ENCODE measurements around the gene CAPN7. TPM values are rescaled to one million over a fixed set of nuclear protein-coding genes. Genes with fewer than 3 reads are reported as not detected.
A peak's percentile ranks its signal among the peaks of the same experiment; 100 is the strongest.

Gene CAPN7
- total RNA-seq, 1 donor from 2014 or later: 37.9 TPM

GRCh38 chr3:15215996-15216395 is 9.9 kb downstream of the CAPN7 start:
- Mint-ChIP-seq H3K9me3 (no peaks in the 10 kb centered on the region), H3K27ac (no peak overlapping the region), H3K36me3 (peaks cover 25% of the 10 kb centered on the region), H3K27me3 (no peaks in the 10 kb centered on the region), H3K4me1 (ENCODE audit: unreplicated experiment) (no peaks in the 10 kb centered on the region), H3K4me3 (no peak overlapping the region)
- TF ChIP-seq CTCF (conservative IDR thresholded peaks at IDR 0.05): peak; percentile 16
- DNase-seq (ENCODE audit: extremely low spot score, unreplicated experiment): no peak

DNA sequence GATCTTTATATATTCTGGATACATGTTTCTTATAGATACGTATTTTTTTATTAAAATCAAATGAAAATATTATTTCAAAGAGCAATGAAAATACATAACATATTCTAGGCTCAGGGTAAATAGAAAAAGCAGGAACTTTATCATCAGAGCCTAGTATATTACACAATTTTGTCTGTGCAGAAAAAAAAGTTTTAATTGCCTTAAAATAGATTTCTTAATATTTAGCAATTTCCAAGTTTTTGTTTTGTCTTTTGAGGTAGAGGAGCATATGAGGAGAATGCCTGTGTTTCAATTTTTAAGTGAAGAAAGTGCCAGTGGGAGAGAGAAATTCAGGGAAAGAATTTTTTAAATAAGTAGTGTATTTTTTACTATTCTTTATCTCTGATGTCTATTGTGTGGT is 10.5 kb downstream of the CAPN7 start:
- peaks cover 25% of the 10 kb centered on the region for H3K36me3 Mint-ChIP-seq
- no peaks in the 10 kb centered on the region for H3K9me3 Mint-ChIP-seq
- H3K27ac Mint-ChIP-seq: no peak overlapping the region
- H3K27me3 Mint-ChIP-seq: no peaks in the 10 kb centered on the region
- TF ChIP-seq CTCF (conservative IDR thresholded peaks at IDR 0.05): no peak
- H3K4me1 Mint-ChIP-seq (ENCODE audit: unreplicated experiment): no peaks in the 10 kb centered on the region
- no peak for DNase-seq (ENCODE audit: extremely low spot score, unreplicated experiment)
- no peak overlapping the region for H3K4me3 Mint-ChIP-seq

GRCh38 chr3:15217011-15217671 is 11.1 kb downstream of the CAPN7 start:
- Mint-ChIP-seq H3K27ac (no peak overlapping the region), H3K4me3 (no peak overlapping the region), H3K4me1 (ENCODE audit: unreplicated experiment) (no peaks in the 10 kb centered on the region), H3K27me3 (no peaks in the 10 kb centered on the region), H3K36me3 (peaks cover 24% of the 10 kb centered on the region), H3K9me3 (no peaks in the 10 kb centered on the region)
- TF ChIP-seq CTCF (conservative IDR thresholded peaks at IDR 0.05): no peak
- DNase-seq (ENCODE audit: extremely low spot score, unreplicated experiment): no peak

- Mint-ChIP-seq H3K9me3 (no peaks in the 10 kb centered on the region), H3K36me3 (peaks cover 25% of the 10 kb centered on the region), H3K4me1 (ENCODE audit: unreplicated experiment) (no peaks in the 10 kb centered on the region), H3K27ac (no peak overlapping the region), H3K4me3 (no peak overlapping the region), H3K27me3 (no peaks in the 10 kb centered on the region)
- no peak for TF ChIP-seq CTCF (conservative IDR thresholded peaks at IDR 0.05)
- no peak for DNase-seq (ENCODE audit: extremely low spot score, unreplicated experiment)
Measured at GRCh38 chr3:15217841-15218267, 11.8 kb downstream of the CAPN7 start.

GRCh38 chr3:15218689-15219088 is 12.6 kb downstream of the CAPN7 start:
- Mint-ChIP-seq H3K4me3 (no peak overlapping the region), H3K9me3 (no peaks in the 10 kb centered on the region), H3K27ac (no peak overlapping the region), H3K27me3 (no peaks in the 10 kb centered on the region), H3K4me1 (ENCODE audit: unreplicated experiment) (no peaks in the 10 kb centered on the region), H3K36me3 (peaks cover 24% of the 10 kb centered on the region)
- no peak for DNase-seq (ENCODE audit: extremely low spot score, unreplicated experiment)
- no peak for TF ChIP-seq CTCF (conservative IDR thresholded peaks at IDR 0.05)

Data from type B pancreatic cell (in vitro differentiated cells).